Esophagus muscularis mucosa (tissue), 3 donors: Measurements from ENCODE around the gene NSL1.
"Not testable (repeated sequence)": the region's sequence is repeated elsewhere in the genome, so short reads cannot be mapped to it uniquely, and the experiment has no call there.

Experiments
- POLR2A ChIP-seq: fragments of 450-650 bp; IDR thresholded peaks from one replicate; pipeline ENCODE4 v1.6.1; 2017; ENCODE audit warnings: antibody characterized with exemption, moderate library complexity, mild to moderate bottlenecking, low read depth
- TF ChIP-seq, protein P1 (sequence below), 3 experiments: fragments of 200-600 bp in 2 of 3; fragments of 450-650 bp in 1 of 3; sonication (generic) in 2 of 3; IDR thresholded peaks; one replicate each; pipeline ENCODE4 v1.5.1; 2017 to 2019; ENCODE audit warnings: antibody characterized with exemption in 3 of 3, mild to moderate bottlenecking in 2 of 3, moderate library complexity in 1 of 3

DNA sequence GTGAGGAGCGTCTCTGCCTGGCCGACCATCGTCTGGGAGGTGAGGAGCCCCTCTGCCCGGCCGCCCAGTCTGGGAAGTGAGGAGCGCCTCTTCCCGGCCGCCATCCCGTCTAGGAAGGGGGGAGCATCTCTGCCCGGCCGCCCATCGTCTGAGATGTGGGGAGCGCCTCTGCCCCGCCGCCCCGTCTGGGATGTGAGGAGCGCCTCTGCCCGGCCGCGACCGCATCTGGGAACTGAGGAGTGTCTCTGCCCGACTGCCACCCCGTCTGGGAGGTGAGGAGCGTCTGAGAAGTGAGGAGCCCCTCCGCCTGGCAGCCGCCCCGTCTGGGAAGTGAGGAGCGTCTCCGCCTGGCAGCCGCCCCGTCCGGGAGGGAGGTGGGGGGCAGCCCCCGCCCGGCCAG, 66.9 kb downstream of the NSL1 start:
- TF ChIP-seq POLR2A: not testable (repeated sequence)
- TF ChIP-seq, protein P1, sequence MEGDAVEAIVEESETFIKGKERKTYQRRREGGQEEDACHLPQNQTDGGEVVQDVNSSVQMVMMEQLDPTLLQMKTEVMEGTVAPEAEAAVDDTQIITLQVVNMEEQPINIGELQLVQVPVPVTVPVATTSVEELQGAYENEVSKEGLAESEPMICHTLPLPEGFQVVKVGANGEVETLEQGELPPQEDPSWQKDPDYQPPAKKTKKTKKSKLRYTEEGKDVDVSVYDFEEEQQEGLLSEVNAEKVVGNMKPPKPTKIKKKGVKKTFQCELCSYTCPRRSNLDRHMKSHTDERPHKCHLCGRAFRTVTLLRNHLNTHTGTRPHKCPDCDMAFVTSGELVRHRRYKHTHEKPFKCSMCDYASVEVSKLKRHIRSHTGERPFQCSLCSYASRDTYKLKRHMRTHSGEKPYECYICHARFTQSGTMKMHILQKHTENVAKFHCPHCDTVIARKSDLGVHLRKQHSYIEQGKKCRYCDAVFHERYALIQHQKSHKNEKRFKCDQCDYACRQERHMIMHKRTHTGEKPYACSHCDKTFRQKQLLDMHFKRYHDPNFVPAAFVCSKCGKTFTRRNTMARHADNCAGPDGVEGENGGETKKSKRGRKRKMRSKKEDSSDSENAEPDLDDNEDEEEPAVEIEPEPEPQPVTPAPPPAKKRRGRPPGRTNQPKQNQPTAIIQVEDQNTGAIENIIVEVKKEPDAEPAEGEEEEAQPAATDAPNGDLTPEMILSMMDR (IDR thresholded peaks at IDR 0.05): not testable (repeated sequence)
